C4-2B (cell line): ENCODE measurements around the gene CYP46A1.

ENCODE experiments used
- ZFX ChIP-seq: fragments of 450-650 bp; IDR thresholded peaks from 2 replicates; pipeline ENCODE4 v1.6.1; 2017
- TF ChIP-seq, protein P1 (sequence below): fragments of 450-650 bp; conservative IDR thresholded peaks from 2 replicates; pipeline ENCODE4 v1.5.1; 2017; ENCODE audit warnings: mild to moderate bottlenecking

GRCh38 chr14:99655521-99655920 lies 28.6 kb upstream of the CYP46A1 start:
- TF ChIP-seq, protein P1, sequence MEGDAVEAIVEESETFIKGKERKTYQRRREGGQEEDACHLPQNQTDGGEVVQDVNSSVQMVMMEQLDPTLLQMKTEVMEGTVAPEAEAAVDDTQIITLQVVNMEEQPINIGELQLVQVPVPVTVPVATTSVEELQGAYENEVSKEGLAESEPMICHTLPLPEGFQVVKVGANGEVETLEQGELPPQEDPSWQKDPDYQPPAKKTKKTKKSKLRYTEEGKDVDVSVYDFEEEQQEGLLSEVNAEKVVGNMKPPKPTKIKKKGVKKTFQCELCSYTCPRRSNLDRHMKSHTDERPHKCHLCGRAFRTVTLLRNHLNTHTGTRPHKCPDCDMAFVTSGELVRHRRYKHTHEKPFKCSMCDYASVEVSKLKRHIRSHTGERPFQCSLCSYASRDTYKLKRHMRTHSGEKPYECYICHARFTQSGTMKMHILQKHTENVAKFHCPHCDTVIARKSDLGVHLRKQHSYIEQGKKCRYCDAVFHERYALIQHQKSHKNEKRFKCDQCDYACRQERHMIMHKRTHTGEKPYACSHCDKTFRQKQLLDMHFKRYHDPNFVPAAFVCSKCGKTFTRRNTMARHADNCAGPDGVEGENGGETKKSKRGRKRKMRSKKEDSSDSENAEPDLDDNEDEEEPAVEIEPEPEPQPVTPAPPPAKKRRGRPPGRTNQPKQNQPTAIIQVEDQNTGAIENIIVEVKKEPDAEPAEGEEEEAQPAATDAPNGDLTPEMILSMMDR, result no peak
- no peak for TF ChIP-seq ZFX
